ENCODE measurements around the gene ESF1. TPM values are rescaled to one million over a fixed set of nuclear protein-coding genes. Genes with fewer than 3 reads are reported as not detected.

The ESF1 gene
- polyA plus RNA-seq, 1 donor = 33.6 TPM

- no peak for DNase-seq
Observed at GRCh38 chr20:13678944-13679343, 105.8 kb downstream of the ESF1 start.

GRCh38 chr20:13677241-13677640, 107.5 kb downstream of the ESF1 start:
- peak; percentile 26 for DNase-seq

GRCh38 chr20:13676682-13677081, 108.0 kb downstream of the ESF1 start:
- no peak for DNase-seq

GRCh38 chr20:13672690-13673089, 112.0 kb downstream of the ESF1 start:
- DNase-seq = no peak

GRCh38 chr20:13671916-13672378, 112.8 kb downstream of the ESF1 start:
- no peak for DNase-seq

- no peak for DNase-seq
Observed at GRCh38 chr20:13671512-13671911, 113.2 kb downstream of the ESF1 start.

DNA sequence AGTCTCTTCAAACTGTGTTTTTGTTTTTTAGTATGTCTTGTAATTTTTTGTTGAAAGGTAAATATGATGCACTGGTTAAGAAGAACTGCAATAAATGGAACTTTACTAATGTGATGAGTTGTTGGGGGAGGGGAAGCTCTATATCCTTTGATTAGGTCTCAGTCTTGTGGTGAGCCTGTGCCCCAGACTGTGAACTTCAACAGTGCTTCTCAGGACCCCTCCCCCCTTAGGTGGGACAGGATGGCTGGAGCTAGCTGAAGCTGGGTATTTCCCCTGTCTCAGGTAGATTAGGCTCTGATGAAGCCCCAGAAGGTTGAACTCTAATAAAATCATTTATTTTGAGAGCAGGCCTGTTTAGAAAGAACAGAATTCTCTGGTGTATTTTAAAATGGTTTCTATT, 114.6 kb downstream of the ESF1 start:
- no peak for DNase-seq

DNA sequence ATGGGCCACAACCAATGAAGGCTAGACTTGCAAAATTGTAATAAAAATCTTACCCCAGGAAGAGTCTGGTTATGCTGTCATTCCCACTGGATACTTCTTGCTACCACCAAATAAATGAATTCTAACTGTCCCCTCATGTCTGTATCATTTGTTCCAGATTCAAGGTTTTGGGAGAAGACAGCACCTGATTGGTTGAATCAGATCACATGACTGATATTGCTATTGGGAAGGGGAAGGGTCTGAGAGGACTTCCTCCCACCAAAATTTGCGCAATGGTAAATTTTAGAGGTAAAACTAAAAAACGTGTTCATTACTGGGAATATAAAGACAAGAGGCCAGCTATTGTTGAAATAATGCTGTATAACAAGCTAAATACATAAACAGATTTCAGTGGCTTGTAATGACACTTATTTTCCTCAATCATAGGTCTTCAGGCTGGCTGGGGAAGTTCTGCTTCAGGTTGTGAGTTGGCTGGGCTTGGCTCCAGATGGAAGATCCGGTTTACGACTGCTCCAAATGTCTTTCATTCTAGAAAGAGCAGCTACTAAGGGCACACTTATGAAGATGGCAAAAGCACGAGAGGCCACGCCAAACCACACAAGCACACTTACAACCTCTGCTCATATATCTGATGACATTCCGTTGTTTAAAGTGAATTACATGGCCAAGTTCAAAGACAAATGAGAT, 118.9 kb downstream of the ESF1 start:
- DNase-seq = no peak

Other genes starting within 250 kb of the ESF1 start
- gene TASP1, start 146.0 kb downstream of the ESF1 start, polyA plus RNA-seq (ENCODE audit: insufficient read length) = 13.9 TPM
- gene NDUFAF5, start 109 bp upstream of the ESF1 start, polyA plus RNA-seq (ENCODE audit: insufficient read length) = 36.8 TPM
- not detected for gene SEL1L2, start 205.7 kb upstream of the ESF1 start, polyA plus RNA-seq (ENCODE audit: insufficient read length)
- gene MACROD2, start 210.6 kb upstream of the ESF1 start, polyA plus RNA-seq (ENCODE audit: insufficient read length) = 17.2 TPM

All from left kidney (tissue), 2 donors.